GM10248 (cell line): Measurements from ENCODE around the gene STRADA.

Source experiments
- CTCF ChIA-PET: fragments of 300-600 bp; sonication (Branson Sonifier 250); formaldehyde crosslinking; extraction: SDS; loops from one replicate; lab custom pipeline; 2021; ENCODE audit warnings: antibody characterized with exemption; lab: Yijun Ruan, JAX
- POLR2A ChIA-PET: fragments of 350-650 bp; sonication (Branson Sonifier 250); formaldehyde crosslinking; extraction: SDS; loops from one replicate; lab custom pipeline; 2020; ENCODE audit warnings: antibody characterized with exemption; lab: Yijun Ruan, JAX
- DNase-seq: peaks from one replicate; pipeline ENCODE4 v3.0.0; 2012; ENCODE audit errors: extremely low spot score
- CTCF ChIP-seq: IDR thresholded peaks from 2 replicates; pipeline ENCODE4 v1.5.1; 2012; ENCODE audit warnings: mild to moderate bottlenecking, low read depth; ENCODE audit errors: extremely low read depth, missing control alignments, control extremely low read depth

STRADA gene

GRCh38 chr17:63685578-63685977 lies 56.0 kb downstream of the STRADA start:
- no peak for DNase-seq
- no peak for TF ChIP-seq CTCF
- POLR2A ChIA-PET, result no interaction called here
- CTCF ChIA-PET, result interaction anchor here (0.9 to 7.9 kb wide), 8 partner anchors 10 to 260 kb away, joined by 3 to 56 read pairs (median 4); no protein-coding TSS in a partner anchor

GRCh38 chr17:63685041-63685440 lies 56.6 kb downstream of the STRADA start:
- no peak for TF ChIP-seq CTCF
- ChIA-PET POLR2A (no interaction called here), CTCF (interaction anchor here (0.9 to 7.9 kb wide), 7 partner anchors 10 to 175 kb away, joined by 3 to 56 read pairs (median 4); no protein-coding TSS in a partner anchor)
- DNase-seq, result no peak

GRCh38 chr17:63682981-63683380 lies 58.6 kb downstream of the STRADA start:
- POLR2A ChIA-PET, result interaction anchor here (1.0 kb wide), 1 partner anchor 18 kb away, joined by 3 read pairs; no protein-coding TSS in a partner anchor
- no peak for DNase-seq
- TF ChIP-seq CTCF, result no peak
- CTCF ChIA-PET, result interaction anchor here (1.2 to 7.9 kb wide), 3 partner anchors 13 to 183 kb away, joined by 3 to 56 read pairs (median 7); no protein-coding TSS in a partner anchor

- CTCF ChIA-PET, result interaction anchor here (1.1 to 7.9 kb wide), 4 partner anchors 13 to 257 kb away, joined by 3 to 56 read pairs (median 5); no protein-coding TSS in a partner anchor
- TF ChIP-seq CTCF, result no peak
- POLR2A ChIA-PET, result no interaction called here
- DNase-seq, result no peak
Measured at GRCh38 chr17:63682441-63682840, 59.2 kb downstream of the STRADA start.

- ChIA-PET CTCF (interaction anchor here (1.1 to 7.9 kb wide), 2 partner anchors 14 to 256 kb away, joined by 3 to 56 read pairs; no protein-coding TSS in a partner anchor), POLR2A (no interaction called here)
- no peak for TF ChIP-seq CTCF
- no peak for DNase-seq
Measured at GRCh38 chr17:63681530-63681929, 60.1 kb downstream of the STRADA start.

DNA sequence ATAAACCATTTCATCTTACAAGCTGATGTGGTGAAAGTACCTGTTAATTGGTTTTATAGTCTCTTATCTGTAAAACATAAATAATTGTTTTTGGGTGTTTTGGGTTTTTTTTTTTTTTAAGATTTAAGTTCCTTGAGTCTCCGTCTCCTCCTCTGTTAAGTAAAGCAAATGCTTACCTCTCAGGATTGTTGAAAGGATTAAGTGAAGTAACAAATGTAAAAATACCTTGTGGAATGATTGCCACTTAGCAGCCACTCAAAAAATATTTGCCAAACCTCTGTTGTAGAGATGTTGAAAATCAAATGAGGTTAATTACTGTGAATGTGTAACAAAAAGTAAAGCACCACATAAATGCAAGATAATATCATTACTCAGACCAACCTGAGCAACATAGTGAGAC lies 60.9 kb downstream of the STRADA start:
- no peak for TF ChIP-seq CTCF
- DNase-seq, result no peak
- ChIA-PET CTCF (interaction anchor here (1.4 to 1.8 kb wide), 3 partner anchors 8 to 18 kb away, joined by 3 to 8 read pairs (median 3); no protein-coding TSS in a partner anchor), POLR2A (no interaction called here)

- no peak for DNase-seq
- ChIA-PET CTCF (interaction anchor here (1.2 to 1.8 kb wide), 5 partner anchors 9 to 19 kb away, joined by 3 to 8 read pairs (median 4); no protein-coding TSS in a partner anchor), POLR2A (no interaction called here)
- no peak for TF ChIP-seq CTCF
Measured at GRCh38 chr17:63679214-63679613, 62.4 kb downstream of the STRADA start.
